COLO829 (cell line): ENCODE results near the gene HSCB.
"Not testable (repeated sequence)": the region's sequence is repeated elsewhere in the genome, so short reads cannot be mapped to it uniquely, and the experiment has no call there.

Experiments used
- DNase-seq: peaks from one replicate; pipeline ENCODE4 v3.0.0; 2012; ENCODE audit warnings: low spot score

The HSCB gene

DNA sequence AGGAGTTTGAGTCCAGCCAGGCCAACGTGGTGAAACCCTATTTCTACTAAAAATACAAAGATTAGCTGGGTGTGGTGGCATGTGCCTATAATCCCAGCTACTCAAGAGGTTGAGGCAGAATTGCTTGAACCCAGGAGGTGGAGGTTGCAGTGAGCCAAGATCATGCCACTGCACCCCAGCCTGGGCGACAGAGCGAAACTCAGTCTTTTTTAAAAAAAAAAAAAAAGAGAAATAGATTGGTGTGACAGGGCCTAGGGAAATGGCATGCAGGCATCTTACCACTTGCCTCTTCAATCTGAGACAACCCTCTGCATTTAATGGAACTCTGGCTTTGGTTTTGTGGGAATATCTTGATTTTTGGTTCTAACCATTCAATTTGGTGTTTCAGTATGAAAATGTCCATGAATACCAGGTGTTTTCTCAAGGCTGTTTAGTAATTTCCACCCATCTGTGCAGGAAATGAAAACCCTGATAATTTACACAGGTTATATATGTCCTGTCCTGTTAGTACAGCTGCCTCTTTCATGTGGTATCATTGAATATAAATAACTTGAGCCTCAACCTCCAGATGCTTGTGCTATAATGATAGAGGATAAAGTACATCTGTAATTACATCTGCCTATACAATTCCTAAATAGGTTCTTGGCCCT, 50.1 kb downstream of the HSCB start:
- DNase-seq = no peak

- DNase-seq = no peak
Observed at GRCh38 chr22:28792491-28793383, 50.9 kb downstream of the HSCB start.

- DNase-seq = no peak
Observed at GRCh38 chr22:28793976-28794584, 52.2 kb downstream of the HSCB start.

- DNase-seq = no peak
Observed at GRCh38 chr22:28795071-28795693, 53.3 kb downstream of the HSCB start.

- DNase-seq = no peak
Observed at GRCh38 chr22:28795932-28796856, 54.4 kb downstream of the HSCB start.

GRCh38 chr22:28798810-28799605, 57.2 kb downstream of the HSCB start:
- DNase-seq = peak; percentile 68

DNA sequence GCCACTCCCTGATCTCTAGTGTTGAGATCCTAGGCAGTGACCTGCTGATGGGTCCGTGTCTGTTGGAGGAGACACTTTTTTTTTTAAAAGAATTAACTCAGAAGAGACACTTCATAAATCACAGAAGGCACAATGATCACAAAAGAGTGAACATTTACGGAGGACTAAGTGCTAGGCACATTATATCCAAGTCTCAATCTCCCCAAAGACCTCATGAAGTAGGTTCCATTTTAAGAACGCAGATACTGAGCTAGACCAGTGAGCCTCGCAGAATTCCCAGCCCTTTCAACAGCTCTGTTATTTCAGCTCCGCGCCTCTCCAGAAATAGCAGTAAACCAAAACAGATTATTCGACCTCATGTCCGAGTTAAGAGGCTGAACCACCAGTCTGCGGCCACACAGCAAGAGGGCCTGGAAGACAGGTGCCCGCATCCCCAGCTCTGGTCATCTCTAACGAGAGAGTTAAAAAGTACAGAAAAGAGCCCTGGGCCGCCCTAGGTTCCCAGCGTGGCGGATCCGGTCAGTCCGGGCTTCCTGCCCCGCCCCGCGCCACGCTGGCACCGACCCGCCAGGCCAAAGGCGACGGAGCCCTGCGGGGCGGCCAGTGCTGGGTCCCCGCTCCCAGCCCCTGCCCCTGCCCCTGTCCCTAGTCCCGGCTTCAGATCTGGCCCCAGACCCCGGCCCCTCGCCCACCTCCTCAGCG, 57.9 kb downstream of the HSCB start:
- peak; percentile 71 for DNase-seq

DNA sequence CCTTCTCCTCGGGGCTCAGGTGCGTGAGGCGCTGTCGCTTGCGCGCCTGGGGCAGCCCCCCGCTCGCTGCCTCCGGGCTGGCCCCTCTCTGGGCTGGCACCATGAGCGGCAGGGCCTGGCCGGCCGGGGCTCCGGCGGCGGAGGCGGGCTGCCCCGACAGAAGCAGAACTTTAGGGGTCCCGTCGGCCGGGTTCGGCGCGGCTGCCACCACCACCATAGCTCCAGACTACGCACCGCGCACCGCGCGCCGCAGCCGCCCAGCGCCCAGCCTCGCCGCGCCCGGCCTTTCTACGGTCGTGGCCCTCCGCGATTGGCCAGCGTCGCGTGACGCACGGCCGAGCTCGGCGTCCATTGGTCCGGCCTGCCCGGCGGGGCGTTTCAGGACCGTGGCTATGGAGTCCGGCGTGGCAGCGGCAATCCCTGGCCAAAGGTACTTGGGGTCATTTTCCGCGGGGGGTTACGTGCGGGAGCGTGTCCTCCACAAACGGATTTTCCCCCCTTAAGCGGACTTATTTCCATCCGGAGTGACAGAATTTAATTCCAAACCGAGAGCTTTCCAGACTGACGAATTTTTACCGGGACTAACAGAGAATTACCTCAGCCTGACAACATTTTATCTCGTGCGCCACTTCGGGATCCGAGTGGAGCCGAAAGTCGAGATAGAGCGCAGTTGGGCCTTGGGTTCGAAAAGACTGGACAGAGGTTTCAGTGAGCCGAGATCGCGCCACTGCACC, 58.6 kb downstream of the HSCB start, which contains the start of gene XBP1:
Gene XBP1 (minus strand): TSS at position 262 of the 734 bp plus-strand sequence.
- peak; percentile 98 for DNase-seq

DNA sequence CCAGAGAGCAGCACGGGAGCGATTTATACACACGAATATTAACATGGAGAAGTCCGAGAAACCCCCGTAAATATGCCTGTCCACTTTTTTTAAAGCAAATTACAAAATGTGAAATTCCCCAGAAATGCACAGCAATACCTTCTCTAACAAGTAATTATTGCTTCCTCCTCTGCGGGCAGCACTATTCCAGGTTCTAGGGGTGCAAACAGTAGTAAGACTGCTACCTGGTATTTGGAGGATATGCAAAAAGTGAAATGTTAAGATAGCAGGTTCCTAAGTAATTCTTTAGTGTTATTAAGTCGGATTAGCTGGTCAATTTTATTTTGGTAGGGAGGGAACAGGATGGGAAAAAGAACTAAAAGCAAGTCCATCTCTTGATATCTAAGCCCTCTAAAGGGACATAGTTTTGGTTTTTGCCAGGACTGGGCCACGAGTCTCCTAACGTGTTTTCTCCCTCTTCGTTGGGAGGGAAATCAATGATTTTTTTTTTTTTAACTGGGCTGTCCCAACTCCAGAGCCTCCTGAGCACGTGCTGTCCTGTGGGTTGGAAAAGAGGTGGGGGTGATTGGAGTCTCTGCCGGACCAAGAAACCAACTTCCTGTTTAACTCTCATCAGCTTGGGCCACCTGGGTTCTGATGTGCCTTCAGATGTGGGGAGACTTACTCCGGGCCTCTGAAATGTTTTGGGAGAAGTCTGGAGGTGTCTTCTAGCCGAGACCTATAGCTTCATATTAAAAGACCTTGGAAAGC, 60.2 kb downstream of the HSCB start:
- DNase-seq = no peak

DNA sequence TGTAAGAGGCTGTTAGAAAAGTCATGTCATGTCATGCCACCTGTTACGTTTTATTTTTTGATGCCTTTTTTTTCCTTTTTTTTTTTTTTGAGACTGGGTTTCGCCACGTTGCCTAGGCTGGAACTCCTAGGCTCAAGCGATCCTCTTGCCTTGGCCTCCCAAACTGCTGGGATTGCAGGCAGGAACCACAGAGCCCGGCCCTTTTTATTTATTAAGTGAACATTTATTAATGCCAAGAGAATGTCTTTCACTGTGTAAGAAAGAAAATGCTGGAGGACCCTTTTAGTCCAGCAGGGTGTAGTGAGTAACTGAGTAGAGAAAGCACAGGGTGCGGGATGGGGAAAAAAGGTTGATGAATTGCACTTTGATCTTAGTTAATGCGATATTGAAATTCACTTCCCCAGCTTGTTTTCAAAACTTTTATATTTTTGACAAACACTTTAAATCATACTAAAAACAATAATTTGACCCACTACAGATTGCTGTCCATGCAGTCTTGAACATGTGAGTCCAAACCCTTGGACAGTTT, 60.8 kb downstream of the HSCB start:
- DNase-seq = peak; percentile 35

DNA sequence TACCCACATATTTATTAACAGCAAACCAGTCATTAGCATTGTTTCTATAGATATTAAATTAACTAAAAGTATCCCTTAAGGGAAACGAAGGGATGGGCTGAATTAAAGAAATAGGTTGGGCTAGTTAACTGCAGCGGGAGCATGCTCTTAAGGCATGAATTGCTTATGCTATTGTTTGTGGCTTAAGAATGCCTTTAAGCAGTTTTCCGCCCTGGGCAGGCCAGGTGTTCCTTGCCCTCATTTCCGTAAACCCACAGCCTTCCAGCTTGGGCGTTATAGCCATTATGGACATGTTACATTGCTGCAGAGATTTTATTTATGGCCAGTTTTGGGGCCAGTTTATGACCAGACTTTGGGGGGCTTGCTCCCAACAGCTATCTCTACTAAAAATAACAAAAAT, 63.6 kb downstream of the HSCB start:
- DNase-seq = not testable (repeated sequence)
